Peyer's patch (tissue), 4 donors: ENCODE results near the gene PTPN4.

Source experiments
- POLR2A ChIP-seq, 2 donors: fragments of 450-650 bp; IDR thresholded peaks; one replicate each; pipeline ENCODE4 v1.5.1; 2017; ENCODE audit warnings: antibody characterized with exemption in 2 of 2, mild to moderate bottlenecking in 2 of 2, moderate library complexity in 2 of 2
- TF ChIP-seq, protein P1 (sequence below), 6 experiments: fragments of 450-650 bp in 4 of 6; fragments of 200-600 bp in 2 of 6; sonication (generic) in 1 of 6; IDR thresholded peaks; one replicate each; pipeline ENCODE4 v1.5.1; 2017 to 2019; ENCODE audit warnings: antibody characterized with exemption in 6 of 6, mild to moderate bottlenecking in 3 of 6, moderate library complexity in 1 of 6

DNA sequence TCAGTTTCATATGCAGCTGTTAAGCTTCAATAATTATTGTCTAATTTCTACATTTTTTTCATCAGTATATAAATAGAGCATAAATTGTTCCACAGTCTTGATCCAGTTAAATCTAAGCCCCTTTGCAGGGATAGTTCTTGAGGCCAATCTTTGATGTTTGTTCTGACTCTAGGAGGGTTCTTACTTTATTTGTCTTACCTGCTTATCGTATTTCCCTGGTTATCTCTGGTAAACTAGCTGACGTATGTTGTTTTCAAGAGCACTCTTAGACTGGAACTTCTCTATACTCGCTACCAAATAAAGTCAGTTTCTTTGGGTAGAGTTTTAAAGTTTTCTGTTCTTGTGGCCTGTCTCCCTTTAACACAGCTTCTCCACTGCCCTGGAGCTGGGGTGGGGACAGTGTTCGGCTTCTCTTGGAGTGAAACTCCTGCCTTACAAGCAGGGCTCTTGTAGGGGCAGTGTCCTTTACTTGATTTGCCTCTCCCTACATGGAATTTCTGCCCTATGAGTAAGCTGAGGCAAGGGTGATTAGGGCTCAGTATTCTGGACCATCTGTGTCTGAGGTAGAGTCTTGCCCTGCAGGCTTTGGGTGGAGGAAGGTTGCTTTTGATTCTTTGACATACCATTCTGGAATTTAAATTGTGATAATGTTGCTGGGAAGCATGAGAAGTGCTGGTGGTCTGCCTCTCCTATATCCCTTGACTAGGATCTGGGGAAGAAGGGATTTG is 90.3 kb downstream of the PTPN4 start:
- TF ChIP-seq, protein P1, sequence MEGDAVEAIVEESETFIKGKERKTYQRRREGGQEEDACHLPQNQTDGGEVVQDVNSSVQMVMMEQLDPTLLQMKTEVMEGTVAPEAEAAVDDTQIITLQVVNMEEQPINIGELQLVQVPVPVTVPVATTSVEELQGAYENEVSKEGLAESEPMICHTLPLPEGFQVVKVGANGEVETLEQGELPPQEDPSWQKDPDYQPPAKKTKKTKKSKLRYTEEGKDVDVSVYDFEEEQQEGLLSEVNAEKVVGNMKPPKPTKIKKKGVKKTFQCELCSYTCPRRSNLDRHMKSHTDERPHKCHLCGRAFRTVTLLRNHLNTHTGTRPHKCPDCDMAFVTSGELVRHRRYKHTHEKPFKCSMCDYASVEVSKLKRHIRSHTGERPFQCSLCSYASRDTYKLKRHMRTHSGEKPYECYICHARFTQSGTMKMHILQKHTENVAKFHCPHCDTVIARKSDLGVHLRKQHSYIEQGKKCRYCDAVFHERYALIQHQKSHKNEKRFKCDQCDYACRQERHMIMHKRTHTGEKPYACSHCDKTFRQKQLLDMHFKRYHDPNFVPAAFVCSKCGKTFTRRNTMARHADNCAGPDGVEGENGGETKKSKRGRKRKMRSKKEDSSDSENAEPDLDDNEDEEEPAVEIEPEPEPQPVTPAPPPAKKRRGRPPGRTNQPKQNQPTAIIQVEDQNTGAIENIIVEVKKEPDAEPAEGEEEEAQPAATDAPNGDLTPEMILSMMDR (IDR thresholded peaks at IDR 0.05), result no peak
- TF ChIP-seq POLR2A (IDR thresholded peaks at IDR 0.05), result no peak
